Measurements from ENCODE around the gene LMNTD2.

- TF ChIP-seq CTCF (IDR thresholded peaks at IDR 0.05) = no peak
- no peak for TF ChIP-seq POLR2A (IDR thresholded peaks at IDR 0.05)
These were observed 9.8 kb downstream of the LMNTD2 start for GRCh38 chr11:550746-551085.
